Esophagus squamous epithelium (tissue), 5 donors: ENCODE data around the gene STAT4. TPM values are rescaled to one million over a fixed set of nuclear protein-coding genes. Genes with fewer than 3 reads are reported as not detected.

ENCODE experiments used
- DNase-seq: peaks from one replicate; lab custom pipeline; 2025; lab: John Stamatoyannopoulos, UW
- H3K27ac ChIP-seq, 4 donors: fragments of 200-600 bp; sonication (generic); one replicate each; pipeline ENCODE4 v1.5.1; 2016 to 2019; ENCODE audit warnings: mild to moderate bottlenecking in 1 of 4
- H3K27me3 ChIP-seq, 4 donors: fragments of 200-600 bp; sonication (generic); 1 replicate in 3 of 4; 2 replicates in 1 of 4; pipeline versions ENCODE4 v1.5.1 to v1.6.0; 2017 to 2021; ENCODE audit warnings: antibody characterized with exemption in 1 of 4
- H3K36me3 ChIP-seq, 3 donors: fragments of 200-600 bp; sonication (generic); one replicate each; pipeline ENCODE4 v1.5.1; 2016 to 2019
- H3K4me1 ChIP-seq, 3 donors: fragments of 200-600 bp; sonication (generic); one replicate each; pipeline ENCODE4 v1.5.1; 2017 to 2019
- H3K4me3 ChIP-seq, 4 donors: fragments of 200-600 bp; sonication (generic); 1 replicate in 3 of 4; 2 replicates in 1 of 4; pipeline ENCODE4 v1.5.1; 2016 to 2019; ENCODE audit warnings: mild to moderate bottlenecking in 2 of 4, moderate library complexity in 1 of 4
- H3K9me3 ChIP-seq, 3 donors: fragments of 200-600 bp; sonication (generic); one replicate each; pipeline ENCODE4 v1.5.1; 2016 to 2019
- POLR2A ChIP-seq, 4 donors: fragments of 450-650 bp; IDR thresholded peaks; one replicate each; pipeline ENCODE4 v1.6.1; 2017; ENCODE audit warnings: antibody characterized with exemption in 4 of 4, mild to moderate bottlenecking in 4 of 4, moderate library complexity in 3 of 4
- WGBS, 2 donors: methylation state at CpG; one replicate each; pipeline ENCODE4 v1.1.5; 2018; 5-methylcytosine and 5-hydroxymethylcytosine counted together
- intact Hi-C: fragments of 100-400 bp; cut with DNase I; formaldehyde crosslinking; loops from one replicate; pipeline ENCODE4 v1.15.0; 2022
- total RNA-seq, 4 donors: library from RNA; depleted of rRNA; stranded (reverse); fragments of >200 nt; gene quantifications; one replicate each; pipeline ENCODE4 v1.1.0, GENCODE V29; 2016
- TF ChIP-seq, protein P1 (sequence below), 6 experiments: fragments of 450-650 bp in 4 of 6; fragments of 200-600 bp in 2 of 6; sonication (generic) in 2 of 6; IDR thresholded peaks; one replicate each; pipeline ENCODE4 v1.5.1; 2016 to 2019; ENCODE audit warnings: antibody characterized with exemption in 6 of 6, mild to moderate bottlenecking in 4 of 6, moderate library complexity in 4 of 6
- donor health status: DM: yes; HTN: yes; CAD: no.

Gene STAT4
- total RNA-seq, 4 donors from 2014 or later = 0.47 to 3.2 (median 2.1) TPM

- 28 to 38% methylated on average over 3 of the region's 3 CpGs for WGBS, 2 donors
- TF ChIP-seq POLR2A (IDR thresholded peaks at IDR 0.05) = no peak
- TF ChIP-seq, protein P1, sequence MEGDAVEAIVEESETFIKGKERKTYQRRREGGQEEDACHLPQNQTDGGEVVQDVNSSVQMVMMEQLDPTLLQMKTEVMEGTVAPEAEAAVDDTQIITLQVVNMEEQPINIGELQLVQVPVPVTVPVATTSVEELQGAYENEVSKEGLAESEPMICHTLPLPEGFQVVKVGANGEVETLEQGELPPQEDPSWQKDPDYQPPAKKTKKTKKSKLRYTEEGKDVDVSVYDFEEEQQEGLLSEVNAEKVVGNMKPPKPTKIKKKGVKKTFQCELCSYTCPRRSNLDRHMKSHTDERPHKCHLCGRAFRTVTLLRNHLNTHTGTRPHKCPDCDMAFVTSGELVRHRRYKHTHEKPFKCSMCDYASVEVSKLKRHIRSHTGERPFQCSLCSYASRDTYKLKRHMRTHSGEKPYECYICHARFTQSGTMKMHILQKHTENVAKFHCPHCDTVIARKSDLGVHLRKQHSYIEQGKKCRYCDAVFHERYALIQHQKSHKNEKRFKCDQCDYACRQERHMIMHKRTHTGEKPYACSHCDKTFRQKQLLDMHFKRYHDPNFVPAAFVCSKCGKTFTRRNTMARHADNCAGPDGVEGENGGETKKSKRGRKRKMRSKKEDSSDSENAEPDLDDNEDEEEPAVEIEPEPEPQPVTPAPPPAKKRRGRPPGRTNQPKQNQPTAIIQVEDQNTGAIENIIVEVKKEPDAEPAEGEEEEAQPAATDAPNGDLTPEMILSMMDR (IDR thresholded peaks at IDR 0.05) = no peak
- no peak overlapping the region for H3K4me3 ChIP-seq
- no peak overlapping the region for H3K27ac ChIP-seq
- H3K9me3 ChIP-seq = no peaks in the 10 kb centered on the region
- no peak for DNase-seq
- no peaks in the 10 kb centered on the region for H3K36me3 ChIP-seq
- peaks cover 0 to 4% (median 0%) of the 10 kb centered on the region in 4 donors for H3K27me3 ChIP-seq
- intact Hi-C loops = no loop called here
- no peaks in the 10 kb centered on the region for H3K4me1 ChIP-seq
Observed at GRCh38 chr2:191117341-191117740, 33.5 kb downstream of the STAT4 start.

DNA sequence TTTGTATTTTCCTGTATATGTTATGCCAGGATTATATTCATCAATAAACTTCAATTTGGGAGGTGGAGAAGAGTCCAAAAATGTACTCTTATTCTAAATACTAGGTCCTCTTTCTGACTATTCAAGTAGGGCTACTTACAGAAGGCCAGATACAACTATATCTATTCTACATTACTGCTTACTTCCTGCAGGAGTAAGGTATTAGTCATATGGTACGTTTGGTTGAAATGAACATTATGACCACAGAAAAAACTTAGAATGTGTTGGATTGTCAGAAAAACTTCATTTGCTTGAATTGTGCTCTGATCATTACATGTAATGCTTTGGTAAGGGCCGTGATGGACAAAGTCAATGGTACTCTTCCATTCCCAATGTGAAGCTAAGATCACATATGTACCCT is 35.0 kb downstream of the STAT4 start:
- intact Hi-C loops = no loop called here
- no peak overlapping the region for H3K4me3 ChIP-seq
- 54 to 65% methylated on average over 2 of the region's 2 CpGs for WGBS, 2 donors
- H3K27me3 ChIP-seq = peaks cover 0 to 4% (median 0%) of the 10 kb centered on the region in 4 donors
- DNase-seq = no peak
- no peaks in the 10 kb centered on the region for H3K9me3 ChIP-seq
- TF ChIP-seq POLR2A (IDR thresholded peaks at IDR 0.05) = no peak
- TF ChIP-seq, protein P1 (IDR thresholded peaks at IDR 0.05) = no peak
- no peaks in the 10 kb centered on the region for H3K4me1 ChIP-seq
- no peaks in the 10 kb centered on the region for H3K36me3 ChIP-seq
- H3K27ac ChIP-seq = no peak overlapping the region

- Histone ChIP-seq H3K27me3 (peaks cover 0 to 4% (median 0%) of the 10 kb centered on the region in 4 donors), H3K4me3 (no peak overlapping the region), H3K9me3 (no peaks in the 10 kb centered on the region), H3K36me3 (no peaks in the 10 kb centered on the region), H3K4me1 (no peaks in the 10 kb centered on the region), H3K27ac (no peak overlapping the region)
- intact Hi-C loops = no loop called here
- 70 to 81% methylated on average over 3 of the region's 3 CpGs for WGBS, 2 donors
- no peak for DNase-seq
- TF ChIP-seq, protein P1 (IDR thresholded peaks at IDR 0.05) = no peak
- no peak for TF ChIP-seq POLR2A (IDR thresholded peaks at IDR 0.05)
Observed at GRCh38 chr2:191115391-191115790, 35.4 kb downstream of the STAT4 start.

GRCh38 chr2:191114403-191114886 is 36.3 kb downstream of the STAT4 start:
- Histone ChIP-seq H3K27ac (peak overlapping the region in 2 of 4 donors; percentile 4 to 35), H3K9me3 (no peaks in the 10 kb centered on the region), H3K4me1 (no peaks in the 10 kb centered on the region), H3K36me3 (no peaks in the 10 kb centered on the region), H3K27me3 (peaks cover 0 to 4% (median 0%) of the 10 kb centered on the region in 4 donors), H3K4me3 (no peak overlapping the region)
- DNase-seq = no peak
- intact Hi-C loops = no loop called here
- TF ChIP-seq, protein P1 (IDR thresholded peaks at IDR 0.05) = no peak
- TF ChIP-seq POLR2A (IDR thresholded peaks at IDR 0.05) = no peak
- 35 to 50% methylated on average over 6 of the region's 6 CpGs for WGBS, 2 donors

- Histone ChIP-seq H3K27me3 (peaks cover 0 to 4% (median 0%) of the 10 kb centered on the region in 4 donors), H3K36me3 (no peaks in the 10 kb centered on the region), H3K27ac (no peak overlapping the region), H3K4me3 (no peak overlapping the region), H3K9me3 (no peaks in the 10 kb centered on the region), H3K4me1 (no peaks in the 10 kb centered on the region)
- intact Hi-C loops = no loop called here
- TF ChIP-seq POLR2A (IDR thresholded peaks at IDR 0.05) = no peak
- TF ChIP-seq, protein P1 (IDR thresholded peaks at IDR 0.05) = no peak
- DNase-seq = no peak
- whole genome bisulfite sequencing, 2 donors = 85 to 86% methylated on average over 1 of the region's 1 CpG
Observed at GRCh38 chr2:191113761-191114160, 37.0 kb downstream of the STAT4 start.
